ENCODE data around the gene RFTN1. TPM values are rescaled to one million over a fixed set of nuclear protein-coding genes. Genes with fewer than 3 reads are reported as not detected.

RFTN1 gene
- total RNA-seq, 1 experiment from 2014 or later, result 2.2 TPM

DNA sequence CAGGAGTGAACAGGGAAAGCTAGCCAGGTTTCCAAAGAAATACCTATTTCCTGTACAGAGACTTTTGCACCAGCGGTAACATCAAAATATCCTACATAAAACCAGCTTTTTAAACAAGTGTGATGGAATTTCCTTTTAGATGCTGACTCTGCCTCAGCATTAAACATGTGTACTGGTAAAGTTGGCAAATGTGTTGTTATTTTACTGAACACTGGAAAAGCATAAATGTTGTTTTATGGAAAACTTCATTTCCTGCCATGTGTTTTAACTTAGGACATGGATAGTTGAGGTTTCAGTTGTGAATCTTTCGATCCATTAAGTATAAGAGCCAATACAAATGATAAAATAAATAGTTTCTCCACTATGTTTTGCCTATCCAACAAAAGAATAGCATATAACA, 232.8 kb downstream of the RFTN1 start:
- Histone ChIP-seq H3K4me2 (ENCODE audit: insufficient read depth, insufficient read length, low read length) (no peak overlapping the region), H2AK5ac (ENCODE audit: insufficient read length, low read length) (no peak overlapping the region), H2BK5ac (ENCODE audit: insufficient read length, low read length) (no peak overlapping the region), H3K23ac (ENCODE audit: insufficient read length, low read depth, low read length) (no peak overlapping the region), H3K27ac (ENCODE audit: insufficient read length, low read depth, low read length) (no peak overlapping the region), H3K9ac (ENCODE audit: extremely low read depth, insufficient read length, low read length) (no peak overlapping the region), H4K5ac (ENCODE audit: insufficient read length, low read depth, low read length) (no peak overlapping the region), H3T11ph (ENCODE audit: low read length) (no peak overlapping the region), H3K79me2 (ENCODE audit: insufficient read depth, low read length) (no peaks in the 10 kb centered on the region), H3K9me3 (ENCODE audit: control insufficient read depth, low read depth, low read length) (no peaks in the 10 kb centered on the region), H2BK120ac (ENCODE audit: low read depth, low read length, poor library complexity, severe bottlenecking) (no peak overlapping the region), H3K18ac (ENCODE audit: insufficient read length, low read depth, low read length) (no peak overlapping the region), H2AFZ (ENCODE audit: low read length) (no peak overlapping the region), H2BK15ac (ENCODE audit: low read depth, low read length) (no peak overlapping the region), H2BK20ac (ENCODE audit: low read depth, low read length, poor library complexity, severe bottlenecking) (no peak overlapping the region), H3K27me3 (ENCODE audit: insufficient read depth, low read length) (no peaks in the 10 kb centered on the region), H4K8ac (replicated peaks; ENCODE audit: insufficient read length, low read depth, low read length) (no peak overlapping the region), H3K79me1 (ENCODE audit: insufficient read depth, low read depth, low read length, poor library complexity, severe bottlenecking) (no peaks in the 10 kb centered on the region), H4K20me1 (ENCODE audit: control insufficient read depth, insufficient read depth, insufficient read length) (no peaks in the 10 kb centered on the region), H3K4me1 (ENCODE audit: insufficient read depth, low read length) (no peaks in the 10 kb centered on the region), H2BK12ac (ENCODE audit: insufficient read length, low read depth, low read length) (no peak overlapping the region), H3K14ac (ENCODE audit: insufficient read depth, low read length) (no peak overlapping the region), H4K91ac (ENCODE audit: insufficient read length, low read depth, low read length) (no peak overlapping the region), H3K23me2 (ENCODE audit: insufficient read length, low read depth, low read length, poor library complexity, severe bottlenecking) (no peaks in the 10 kb centered on the region), H3K4ac (ENCODE audit: low read depth, low read length) (no peak overlapping the region), H3K56ac (ENCODE audit: insufficient read length, low read depth, low read length) (no peak overlapping the region)
- Mint-ChIP-seq H3K36me3 (ENCODE audit: insufficient read depth in 1 of 3, low read depth in 3 of 3) (peaks cover 4 to 19% (median 15%) of the 10 kb centered on the region in 3 experiments; a peak in 5 of 7 replicates), H3K4me3 (no peak overlapping the region), H3K9me3 (no peaks in the 10 kb centered on the region), H3K27ac (no peak overlapping the region), H3K4me1 (no peaks in the 10 kb centered on the region), H3K27me3 (ENCODE audit: low read depth) (no peaks in the 10 kb centered on the region)
- TF ChIP-seq, protein P1, sequence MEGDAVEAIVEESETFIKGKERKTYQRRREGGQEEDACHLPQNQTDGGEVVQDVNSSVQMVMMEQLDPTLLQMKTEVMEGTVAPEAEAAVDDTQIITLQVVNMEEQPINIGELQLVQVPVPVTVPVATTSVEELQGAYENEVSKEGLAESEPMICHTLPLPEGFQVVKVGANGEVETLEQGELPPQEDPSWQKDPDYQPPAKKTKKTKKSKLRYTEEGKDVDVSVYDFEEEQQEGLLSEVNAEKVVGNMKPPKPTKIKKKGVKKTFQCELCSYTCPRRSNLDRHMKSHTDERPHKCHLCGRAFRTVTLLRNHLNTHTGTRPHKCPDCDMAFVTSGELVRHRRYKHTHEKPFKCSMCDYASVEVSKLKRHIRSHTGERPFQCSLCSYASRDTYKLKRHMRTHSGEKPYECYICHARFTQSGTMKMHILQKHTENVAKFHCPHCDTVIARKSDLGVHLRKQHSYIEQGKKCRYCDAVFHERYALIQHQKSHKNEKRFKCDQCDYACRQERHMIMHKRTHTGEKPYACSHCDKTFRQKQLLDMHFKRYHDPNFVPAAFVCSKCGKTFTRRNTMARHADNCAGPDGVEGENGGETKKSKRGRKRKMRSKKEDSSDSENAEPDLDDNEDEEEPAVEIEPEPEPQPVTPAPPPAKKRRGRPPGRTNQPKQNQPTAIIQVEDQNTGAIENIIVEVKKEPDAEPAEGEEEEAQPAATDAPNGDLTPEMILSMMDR (conservative IDR thresholded peaks at IDR 0.05), result no peak
- no peak for DNase-seq
- no CpG with 5 or more reads among the region's 2 CpGs for WGBS (ENCODE audit: extremely low coverage, insufficient read length, low lambda C conversion rate)
